HEK293 (cell line): Measurements from ENCODE around the gene CBX8.

Experiments
- HOXC10 ChIP-seq: sonication (generic); formaldehyde crosslinking; IDR thresholded peaks from 2 replicates; pipeline ENCODE4 v1.8.1; 2023; ENCODE audit warnings: mild to moderate bottlenecking, missing genetic modification reagents
- TCF7L2 ChIP-seq: IDR thresholded peaks from 2 replicates; pipeline ENCODE4 v1.6.1; 2011; ENCODE audit warnings: low read depth, mild to moderate bottlenecking, inconsistent platforms, low read length, moderate library complexity, borderline replicate concordance
- ZBTB8A ChIP-seq: fragments of 450-650 bp; formaldehyde crosslinking; IDR thresholded peaks from 2 replicates; pipeline ENCODE4 v1.5.1; 2016; ENCODE audit warnings: missing biosample characterization, missing genetic modification characterization
- ZFP69B ChIP-seq: fragments of 450-650 bp; formaldehyde crosslinking; IDR thresholded peaks from 2 replicates; pipeline ENCODE4 v1.5.1; 2016; ENCODE audit warnings: missing biosample characterization, missing genetic modification characterization
- ZNF138 ChIP-seq: fragments of 450-650 bp; formaldehyde crosslinking; IDR thresholded peaks from 2 replicates; pipeline ENCODE4 v1.5.1; 2016; ENCODE audit warnings: missing biosample characterization, missing genetic modification characterization, borderline replicate concordance
- ZNF211 ChIP-seq: fragments of 450-650 bp; formaldehyde crosslinking; IDR thresholded peaks from 2 replicates; pipeline ENCODE4 v1.5.1; 2016; ENCODE audit warnings: low read depth, missing biosample characterization, missing genetic modification characterization
- ZNF311 ChIP-seq: fragments of 450-650 bp; formaldehyde crosslinking; IDR thresholded peaks from 2 replicates; pipeline ENCODE4 v1.5.1; 2017; ENCODE audit warnings: missing biosample characterization, missing genetic modification characterization, borderline replicate concordance
- ZNF335 ChIP-seq: fragments of 450-650 bp; formaldehyde crosslinking; conservative IDR thresholded peaks from 2 replicates; pipeline ENCODE4 v1.5.1; 2016; ENCODE audit warnings: missing biosample characterization, missing genetic modification characterization
- ZNF341 ChIP-seq: fragments of 450-650 bp; formaldehyde crosslinking; IDR thresholded peaks from 2 replicates; pipeline ENCODE4; 2016; ENCODE audit warnings: low read depth, missing biosample characterization, missing genetic modification characterization
- ZNF426 ChIP-seq: fragments of 450-650 bp; formaldehyde crosslinking; IDR thresholded peaks from 2 replicates; pipeline ENCODE4 v1.5.1; 2017; ENCODE audit warnings: missing biosample characterization, missing genetic modification characterization, mild to moderate bottlenecking, inconsistent platforms, moderate library complexity
- ZNF433 ChIP-seq: fragments of 450-650 bp; formaldehyde crosslinking; IDR thresholded peaks from 2 replicates; pipeline ENCODE4 v1.5.1; 2016; ENCODE audit warnings: missing biosample characterization, missing genetic modification characterization, low read depth
- ZNF521 ChIP-seq: fragments of 450-650 bp; formaldehyde crosslinking; IDR thresholded peaks from 2 replicates; pipeline ENCODE4 v1.5.1; 2017; ENCODE audit warnings: missing biosample characterization, mild to moderate bottlenecking, missing genetic modification characterization
- ZNF544 ChIP-seq: fragments of 450-650 bp; formaldehyde crosslinking; IDR thresholded peaks from 2 replicates; pipeline ENCODE4 v1.5.0; 2017; ENCODE audit warnings: missing biosample characterization, missing genetic modification characterization
- ZNF660 ChIP-seq: fragments of 450-650 bp; IDR thresholded peaks from 2 replicates; pipeline ENCODE4 v1.5.1; 2018; ENCODE audit warnings: missing biosample characterization, mild to moderate bottlenecking, missing genetic modification characterization
- ZNF747 ChIP-seq: fragments of 450-650 bp; formaldehyde crosslinking; IDR thresholded peaks from 2 replicates; pipeline ENCODE4 v1.5.1; 2016; ENCODE audit warnings: missing biosample characterization, missing genetic modification characterization
- ZNF843 ChIP-seq: fragments of 450-650 bp; formaldehyde crosslinking; IDR thresholded peaks from 2 replicates; pipeline ENCODE4 v1.5.1; 2016; ENCODE audit warnings: missing biosample characterization, missing genetic modification characterization
- TF ChIP-seq, protein P1 (sequence below): fragments of 450-650 bp; formaldehyde crosslinking; IDR thresholded peaks from 2 replicates; pipeline ENCODE4 v1.5.1; 2016; ENCODE audit warnings: missing biosample characterization, missing genetic modification characterization, low read depth
- TF ChIP-seq, protein P2 (sequence below): fragments of 450-650 bp; formaldehyde crosslinking; IDR thresholded peaks from 2 replicates; pipeline ENCODE4 v1.5.1; 2016; ENCODE audit warnings: missing biosample characterization, missing genetic modification characterization
- TF ChIP-seq, protein P3 (sequence below): fragments of 450-650 bp; formaldehyde crosslinking; IDR thresholded peaks from 2 replicates; pipeline ENCODE4 v1.5.1; 2016; ENCODE audit warnings: missing biosample characterization, missing genetic modification characterization
- TF ChIP-seq, protein P4 (sequence below): fragments of 450-650 bp; formaldehyde crosslinking; IDR thresholded peaks from 2 replicates; pipeline ENCODE4 v1.5.1; 2016; ENCODE audit warnings: missing biosample characterization, missing genetic modification characterization
- TF ChIP-seq, protein P5 (sequence below): fragments of 450-650 bp; formaldehyde crosslinking; optimal IDR thresholded peaks from 2 replicates; pipeline ENCODE3; 2016; ENCODE audit warnings: missing biosample characterization, mild to moderate bottlenecking, missing genetic modification characterization
- TF ChIP-seq, protein P6 (sequence below): fragments of 450-650 bp; formaldehyde crosslinking; IDR thresholded peaks from 2 replicates; pipeline ENCODE4 v1.5.1; 2017; ENCODE audit warnings: missing biosample characterization, missing genetic modification characterization
- TF ChIP-seq, protein P7 (sequence below): fragments of 450-650 bp; formaldehyde crosslinking; IDR thresholded peaks from 2 replicates; pipeline ENCODE4 v1.5.1; 2016; ENCODE audit warnings: missing biosample characterization, missing genetic modification characterization

CBX8 gene

DNA sequence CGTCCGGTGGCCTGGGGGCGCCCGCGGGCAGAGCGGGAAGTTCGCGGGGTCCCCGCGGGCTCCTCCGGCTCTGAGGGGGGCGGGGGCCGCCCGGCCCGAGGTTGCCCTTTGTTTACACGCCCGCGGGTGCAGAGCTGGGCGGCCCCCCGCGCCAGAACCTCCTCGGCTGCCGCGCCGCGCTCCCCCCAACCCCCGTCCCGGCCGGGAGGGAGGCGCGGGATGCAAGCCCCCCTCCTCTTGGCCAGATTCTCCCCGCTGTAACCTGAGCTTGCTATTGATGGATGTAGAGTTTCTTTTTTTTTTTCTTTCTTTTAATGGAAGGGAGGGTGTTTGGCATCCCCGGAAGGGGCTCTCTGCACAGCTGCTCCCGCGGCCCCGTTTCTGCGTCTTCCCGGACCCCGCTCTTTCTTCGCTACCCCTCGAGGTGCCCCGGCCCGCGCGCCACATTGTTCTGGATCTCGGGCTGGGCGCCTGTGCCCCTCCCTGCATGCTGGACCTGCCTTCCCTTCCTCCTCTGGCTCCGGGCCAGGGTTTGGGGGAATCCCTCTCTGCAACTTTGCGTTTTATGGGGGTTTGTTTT is 18.3 kb downstream of the CBX8 start (continued):
- TF ChIP-seq, protein P1, sequence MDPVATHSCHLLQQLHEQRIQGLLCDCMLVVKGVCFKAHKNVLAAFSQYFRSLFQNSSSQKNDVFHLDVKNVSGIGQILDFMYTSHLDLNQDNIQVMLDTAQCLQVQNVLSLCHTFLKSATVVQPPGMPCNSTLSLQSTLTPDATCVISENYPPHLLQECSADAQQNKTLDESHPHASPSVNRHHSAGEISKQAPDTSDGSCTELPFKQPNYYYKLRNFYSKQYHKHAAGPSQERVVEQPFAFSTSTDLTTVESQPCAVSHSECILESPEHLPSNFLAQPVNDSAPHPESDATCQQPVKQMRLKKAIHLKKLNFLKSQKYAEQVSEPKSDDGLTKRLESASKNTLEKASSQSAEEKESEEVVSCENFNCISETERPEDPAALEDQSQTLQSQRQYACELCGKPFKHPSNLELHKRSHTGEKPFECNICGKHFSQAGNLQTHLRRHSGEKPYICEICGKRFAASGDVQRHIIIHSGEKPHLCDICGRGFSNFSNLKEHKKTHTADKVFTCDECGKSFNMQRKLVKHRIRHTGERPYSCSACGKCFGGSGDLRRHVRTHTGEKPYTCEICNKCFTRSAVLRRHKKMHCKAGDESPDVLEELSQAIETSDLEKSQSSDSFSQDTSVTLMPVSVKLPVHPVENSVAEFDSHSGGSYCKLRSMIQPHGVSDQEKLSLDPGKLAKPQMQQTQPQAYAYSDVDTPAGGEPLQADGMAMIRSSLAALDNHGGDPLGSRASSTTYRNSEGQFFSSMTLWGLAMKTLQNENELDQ (tag by site-specific recombination) = no peak
- TF ChIP-seq ZNF433 (tag by site-specific recombination) (no peak), ZNF660 (peak; percentile 66), ZNF521 (tag by site-specific recombination) (no peak), ZNF341 (tag by site-specific recombination) (peak; percentile 64), HOXC10 (no peak), ZNF747 (tag by site-specific recombination) (no peak), TCF7L2 (no peak), ZFP69B (tag by site-specific recombination) (peak; percentile 50; the same call in 1 of the 2 replicates), ZNF544 (tag by site-specific recombination) (no peak), ZBTB8A (tag by site-specific recombination) (peak; percentile 92), ZNF335 (tag by site-specific recombination) (peak; percentile 89), ZNF138 (tag by site-specific recombination) (no peak), ZNF311 (tag by site-specific recombination) (no peak), ZNF843 (tag by site-specific recombination) (0 out of 2 replicates have a peak, but pooled peaks have one; percentile 26), ZNF426 (tag by site-specific recombination) (no peak), ZNF211 (tag by site-specific recombination) (no peak)
- TF ChIP-seq, protein P2, sequence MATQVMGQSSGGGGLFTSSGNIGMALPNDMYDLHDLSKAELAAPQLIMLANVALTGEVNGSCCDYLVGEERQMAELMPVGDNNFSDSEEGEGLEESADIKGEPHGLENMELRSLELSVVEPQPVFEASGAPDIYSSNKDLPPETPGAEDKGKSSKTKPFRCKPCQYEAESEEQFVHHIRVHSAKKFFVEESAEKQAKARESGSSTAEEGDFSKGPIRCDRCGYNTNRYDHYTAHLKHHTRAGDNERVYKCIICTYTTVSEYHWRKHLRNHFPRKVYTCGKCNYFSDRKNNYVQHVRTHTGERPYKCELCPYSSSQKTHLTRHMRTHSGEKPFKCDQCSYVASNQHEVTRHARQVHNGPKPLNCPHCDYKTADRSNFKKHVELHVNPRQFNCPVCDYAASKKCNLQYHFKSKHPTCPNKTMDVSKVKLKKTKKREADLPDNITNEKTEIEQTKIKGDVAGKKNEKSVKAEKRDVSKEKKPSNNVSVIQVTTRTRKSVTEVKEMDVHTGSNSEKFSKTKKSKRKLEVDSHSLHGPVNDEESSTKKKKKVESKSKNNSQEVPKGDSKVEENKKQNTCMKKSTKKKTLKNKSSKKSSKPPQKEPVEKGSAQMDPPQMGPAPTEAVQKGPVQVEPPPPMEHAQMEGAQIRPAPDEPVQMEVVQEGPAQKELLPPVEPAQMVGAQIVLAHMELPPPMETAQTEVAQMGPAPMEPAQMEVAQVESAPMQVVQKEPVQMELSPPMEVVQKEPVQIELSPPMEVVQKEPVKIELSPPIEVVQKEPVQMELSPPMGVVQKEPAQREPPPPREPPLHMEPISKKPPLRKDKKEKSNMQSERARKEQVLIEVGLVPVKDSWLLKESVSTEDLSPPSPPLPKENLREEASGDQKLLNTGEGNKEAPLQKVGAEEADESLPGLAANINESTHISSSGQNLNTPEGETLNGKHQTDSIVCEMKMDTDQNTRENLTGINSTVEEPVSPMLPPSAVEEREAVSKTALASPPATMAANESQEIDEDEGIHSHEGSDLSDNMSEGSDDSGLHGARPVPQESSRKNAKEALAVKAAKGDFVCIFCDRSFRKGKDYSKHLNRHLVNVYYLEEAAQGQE (tag by site-specific recombination) = peak; percentile 68
- TF ChIP-seq, protein P3, sequence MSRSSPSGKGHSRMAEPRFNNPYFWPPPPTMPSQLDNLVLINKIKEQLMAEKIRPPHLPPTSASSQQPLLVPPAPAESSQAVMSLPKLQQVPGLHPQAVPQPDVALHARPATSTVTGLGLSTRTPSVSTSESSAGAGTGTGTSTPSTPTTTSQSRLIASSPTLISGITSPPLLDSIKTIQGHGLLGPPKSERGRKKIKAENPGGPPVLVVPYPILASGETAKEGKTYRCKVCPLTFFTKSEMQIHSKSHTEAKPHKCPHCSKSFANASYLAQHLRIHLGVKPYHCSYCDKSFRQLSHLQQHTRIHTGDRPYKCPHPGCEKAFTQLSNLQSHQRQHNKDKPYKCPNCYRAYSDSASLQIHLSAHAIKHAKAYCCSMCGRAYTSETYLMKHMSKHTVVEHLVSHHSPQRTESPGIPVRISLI (tag by site-specific recombination) = no peak
- TF ChIP-seq, protein P4, sequence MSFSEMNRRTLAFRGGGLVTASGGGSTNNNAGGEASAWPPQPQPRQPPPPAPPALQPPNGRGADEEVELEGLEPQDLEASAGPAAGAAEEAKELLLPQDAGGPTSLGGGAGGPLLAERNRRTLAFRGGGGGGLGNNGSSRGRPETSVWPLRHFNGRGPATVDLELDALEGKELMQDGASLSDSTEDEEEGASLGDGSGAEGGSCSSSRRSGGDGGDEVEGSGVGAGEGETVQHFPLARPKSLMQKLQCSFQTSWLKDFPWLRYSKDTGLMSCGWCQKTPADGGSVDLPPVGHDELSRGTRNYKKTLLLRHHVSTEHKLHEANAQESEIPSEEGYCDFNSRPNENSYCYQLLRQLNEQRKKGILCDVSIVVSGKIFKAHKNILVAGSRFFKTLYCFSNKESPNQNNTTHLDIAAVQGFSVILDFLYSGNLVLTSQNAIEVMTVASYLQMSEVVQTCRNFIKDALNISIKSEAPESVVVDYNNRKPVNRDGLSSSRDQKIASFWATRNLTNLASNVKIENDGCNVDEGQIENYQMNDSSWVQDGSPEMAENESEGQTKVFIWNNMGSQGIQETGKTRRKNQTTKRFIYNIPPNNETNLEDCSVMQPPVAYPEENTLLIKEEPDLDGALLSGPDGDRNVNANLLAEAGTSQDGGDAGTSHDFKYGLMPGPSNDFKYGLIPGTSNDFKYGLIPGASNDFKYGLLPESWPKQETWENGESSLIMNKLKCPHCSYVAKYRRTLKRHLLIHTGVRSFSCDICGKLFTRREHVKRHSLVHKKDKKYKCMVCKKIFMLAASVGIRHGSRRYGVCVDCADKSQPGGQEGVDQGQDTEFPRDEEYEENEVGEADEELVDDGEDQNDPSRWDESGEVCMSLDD (tag by site-specific recombination) = no peak
- TF ChIP-seq, protein P5, sequence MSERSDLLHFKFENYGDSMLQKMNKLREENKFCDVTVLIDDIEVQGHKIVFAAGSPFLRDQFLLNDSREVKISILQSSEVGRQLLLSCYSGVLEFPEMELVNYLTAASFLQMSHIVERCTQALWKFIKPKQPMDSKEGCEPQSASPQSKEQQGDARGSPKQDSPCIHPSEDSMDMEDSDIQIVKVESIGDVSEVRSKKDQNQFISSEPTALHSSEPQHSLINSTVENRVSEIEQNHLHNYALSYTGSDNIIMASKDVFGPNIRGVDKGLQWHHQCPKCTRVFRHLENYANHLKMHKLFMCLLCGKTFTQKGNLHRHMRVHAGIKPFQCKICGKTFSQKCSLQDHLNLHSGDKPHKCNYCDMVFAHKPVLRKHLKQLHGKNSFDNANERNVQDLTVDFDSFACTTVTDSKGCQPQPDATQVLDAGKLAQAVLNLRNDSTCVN (tag by site-specific recombination) = peak; percentile 75
- TF ChIP-seq, protein P6, sequence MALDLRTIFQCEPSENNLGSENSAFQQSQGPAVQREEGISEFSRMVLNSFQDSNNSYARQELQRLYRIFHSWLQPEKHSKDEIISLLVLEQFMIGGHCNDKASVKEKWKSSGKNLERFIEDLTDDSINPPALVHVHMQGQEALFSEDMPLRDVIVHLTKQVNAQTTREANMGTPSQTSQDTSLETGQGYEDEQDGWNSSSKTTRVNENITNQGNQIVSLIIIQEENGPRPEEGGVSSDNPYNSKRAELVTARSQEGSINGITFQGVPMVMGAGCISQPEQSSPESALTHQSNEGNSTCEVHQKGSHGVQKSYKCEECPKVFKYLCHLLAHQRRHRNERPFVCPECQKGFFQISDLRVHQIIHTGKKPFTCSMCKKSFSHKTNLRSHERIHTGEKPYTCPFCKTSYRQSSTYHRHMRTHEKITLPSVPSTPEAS (tag by site-specific recombination) = no peak
- TF ChIP-seq, protein P7, sequence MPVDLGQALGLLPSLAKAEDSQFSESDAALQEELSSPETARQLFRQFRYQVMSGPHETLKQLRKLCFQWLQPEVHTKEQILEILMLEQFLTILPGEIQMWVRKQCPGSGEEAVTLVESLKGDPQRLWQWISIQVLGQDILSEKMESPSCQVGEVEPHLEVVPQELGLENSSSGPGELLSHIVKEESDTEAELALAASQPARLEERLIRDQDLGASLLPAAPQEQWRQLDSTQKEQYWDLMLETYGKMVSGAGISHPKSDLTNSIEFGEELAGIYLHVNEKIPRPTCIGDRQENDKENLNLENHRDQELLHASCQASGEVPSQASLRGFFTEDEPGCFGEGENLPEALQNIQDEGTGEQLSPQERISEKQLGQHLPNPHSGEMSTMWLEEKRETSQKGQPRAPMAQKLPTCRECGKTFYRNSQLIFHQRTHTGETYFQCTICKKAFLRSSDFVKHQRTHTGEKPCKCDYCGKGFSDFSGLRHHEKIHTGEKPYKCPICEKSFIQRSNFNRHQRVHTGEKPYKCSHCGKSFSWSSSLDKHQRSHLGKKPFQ = no peak
